Esophagus mucosa (tissue), 1 donor: Measurements from ENCODE around the gene AP3B1. TPM values are rescaled to one million over a fixed set of nuclear protein-coding genes. Genes with fewer than 3 reads are reported as not detected.
"Not testable (repeated sequence)": the region's sequence is repeated elsewhere in the genome, so short reads cannot be mapped to it uniquely, and the experiment has no call there.

ENCODE experiments used
- ATAC-seq: fragments of 200-7000 bp; cut with Tn5 transposase; one replicate; pipeline ENCODE4 v1.9.1; 2020
- total RNA-seq: library from RNA; stranded (reverse); gene quantifications from one replicate; pipeline ENCODE4 v1.2.4, GENCODE V29; 2023
- donor health status: DM: yes; HTN: yes; CAD: no.

Gene AP3B1
- total RNA-seq, 1 donor from 2014 or later = 31.5 TPM

DNA sequence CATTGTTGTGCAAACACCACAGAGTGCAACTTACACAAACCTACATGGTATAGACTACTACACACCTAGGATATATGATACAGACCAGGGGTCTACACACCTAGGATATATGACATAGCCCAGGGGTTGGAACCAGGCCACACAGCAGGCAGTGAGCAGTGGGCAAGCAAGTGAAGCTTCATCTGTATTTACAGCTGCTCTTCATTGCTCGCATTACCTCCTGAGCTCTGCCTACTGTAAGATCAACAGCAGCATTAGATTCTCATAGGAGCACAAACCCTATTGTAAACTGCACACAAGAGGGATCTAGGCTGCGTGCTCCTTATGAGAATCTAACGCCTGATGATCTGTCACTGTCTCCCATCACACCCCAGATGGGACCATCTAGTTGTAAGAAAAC lies 56.6 kb downstream of the AP3B1 start:
- ATAC-seq = no peak

DNA sequence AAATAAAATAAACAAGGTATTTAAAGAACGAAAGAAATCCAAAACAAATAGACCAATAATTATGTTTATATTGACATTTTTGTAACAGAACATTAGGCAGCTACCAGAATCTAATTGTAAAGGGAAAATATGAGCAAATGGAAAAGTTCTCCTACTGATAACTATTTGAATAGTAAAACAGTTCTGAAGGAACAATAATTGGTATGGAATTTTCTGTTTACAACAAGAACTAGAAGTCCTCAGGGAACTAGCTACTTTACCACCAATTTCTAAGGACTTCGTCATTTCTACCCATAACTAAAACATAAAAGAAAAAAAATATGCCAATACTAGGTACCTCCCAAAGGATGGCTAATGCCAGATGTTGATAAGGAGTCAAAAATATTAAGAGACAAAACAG lies 58.5 kb downstream of the AP3B1 start:
- no peak for ATAC-seq

DNA sequence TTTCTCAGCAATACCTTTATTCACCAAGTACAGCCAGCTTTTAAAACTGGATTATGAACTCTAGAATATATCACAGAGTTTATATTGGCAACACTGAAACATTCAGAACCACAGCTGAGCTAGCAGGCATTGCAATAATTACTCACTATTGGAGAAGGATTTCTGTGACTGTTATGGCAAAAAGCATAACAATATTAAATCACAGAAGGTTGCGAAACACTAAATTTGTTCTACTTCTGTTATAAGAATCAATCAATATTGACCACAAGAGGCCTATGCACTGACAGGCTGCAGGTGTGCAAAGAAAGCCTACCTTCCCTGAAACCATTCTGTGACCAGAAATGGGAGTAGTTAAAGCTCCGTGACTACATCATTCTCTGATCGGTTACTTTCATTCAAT lies 59.2 kb downstream of the AP3B1 start:
- ATAC-seq = no peak

DNA sequence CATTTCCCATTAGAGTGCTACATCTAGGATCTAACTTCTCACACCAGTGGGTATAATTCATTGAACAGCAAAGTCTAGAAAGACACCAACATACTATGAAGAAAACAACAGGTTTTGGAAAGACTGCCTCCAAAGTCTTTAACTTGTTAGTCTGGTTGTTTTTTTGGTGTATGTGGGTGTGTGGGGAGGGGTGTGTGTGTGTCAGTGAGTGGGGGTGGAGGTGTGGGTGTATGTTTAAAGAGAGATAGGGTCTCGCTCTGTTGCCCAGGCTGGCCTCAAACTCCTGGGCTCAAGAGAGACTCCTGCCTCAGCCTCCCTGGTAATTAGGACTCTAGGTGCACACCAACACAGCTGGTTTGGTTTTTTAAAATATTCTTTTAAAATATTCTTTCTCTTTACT lies 59.7 kb downstream of the AP3B1 start:
- ATAC-seq = no peak

DNA sequence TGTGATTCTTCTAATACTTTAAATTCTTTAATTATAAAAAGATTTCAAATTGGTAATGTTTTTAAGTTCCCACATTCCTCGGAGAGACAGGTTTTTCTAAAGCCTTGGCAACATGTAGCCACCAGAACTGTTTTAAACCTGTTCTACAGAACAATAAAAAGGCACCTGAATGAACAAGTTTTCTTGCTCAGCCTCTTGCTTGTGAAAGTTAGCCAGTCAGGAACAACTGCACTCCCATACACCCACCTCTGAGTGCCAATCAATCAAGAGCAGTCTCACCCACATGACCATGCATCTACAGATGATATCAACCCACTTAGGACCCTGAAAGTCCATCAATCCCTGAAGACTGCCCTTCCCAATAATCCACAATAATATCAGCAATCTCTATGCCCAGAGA lies 62.3 kb downstream of the AP3B1 start:
- peak; percentile 89 for ATAC-seq

DNA sequence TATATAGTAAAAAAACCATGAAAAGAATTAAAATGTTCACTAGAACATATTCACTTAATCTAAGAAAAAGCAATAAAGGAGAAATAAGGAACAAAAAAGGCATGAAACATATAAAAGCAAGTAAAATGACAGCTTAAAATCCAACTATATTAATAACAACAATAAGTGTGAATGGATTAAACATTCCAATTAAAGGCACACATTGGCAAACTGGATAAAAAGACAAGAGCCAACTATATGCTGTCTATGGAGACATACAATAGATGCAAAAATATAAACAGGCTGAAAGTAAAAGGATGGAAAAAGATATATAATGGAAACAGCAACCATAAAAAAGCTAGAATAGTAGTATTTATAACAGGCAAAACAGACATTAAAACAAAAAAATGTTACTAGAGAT lies 70.1 kb downstream of the AP3B1 start:
- no peak for ATAC-seq

DNA sequence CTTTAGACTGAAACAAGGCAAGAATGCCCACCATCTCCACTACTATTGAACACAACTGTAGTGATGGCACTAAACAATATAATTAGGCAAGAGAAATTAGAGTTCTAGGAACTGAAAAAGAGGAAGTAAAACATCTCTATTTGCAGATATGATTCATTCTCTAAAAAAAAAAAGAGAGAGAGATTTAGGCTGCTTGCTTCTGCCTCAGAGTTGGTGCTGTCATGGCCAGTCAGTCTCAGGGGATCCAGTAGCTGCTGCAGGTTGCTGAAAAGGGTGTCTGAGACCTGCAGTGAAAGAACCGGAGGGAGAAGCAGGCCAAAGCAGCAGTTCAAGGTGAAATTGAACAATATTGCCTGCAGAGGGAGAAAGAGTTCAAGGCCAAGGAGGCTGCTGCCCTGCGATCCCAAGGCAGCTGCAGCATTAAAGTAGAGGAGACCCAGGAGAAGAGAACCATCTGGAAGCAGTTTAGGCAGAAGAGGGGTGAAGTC lies 72.5 kb downstream of the AP3B1 start:
- peak; percentile 65 for ATAC-seq

DNA sequence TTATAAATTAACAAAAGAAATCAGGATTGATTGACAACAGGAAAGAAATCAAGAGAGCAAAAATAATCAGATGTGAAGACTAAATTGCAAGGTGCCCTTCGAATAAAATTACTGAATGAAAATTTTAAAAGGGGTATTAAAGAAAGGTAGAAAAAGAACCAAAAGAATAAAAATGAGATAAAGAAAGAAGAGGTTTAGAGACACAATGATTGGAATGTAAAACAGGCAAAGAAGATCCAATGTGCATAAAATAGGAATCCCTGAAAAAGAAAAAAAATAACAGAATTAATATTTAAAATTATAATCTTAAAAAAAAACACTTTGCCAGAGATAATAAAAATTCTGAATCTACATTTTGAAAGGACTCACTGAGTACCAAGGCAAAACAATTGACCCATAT lies 73.0 kb downstream of the AP3B1 start:
- no peak for ATAC-seq

DNA sequence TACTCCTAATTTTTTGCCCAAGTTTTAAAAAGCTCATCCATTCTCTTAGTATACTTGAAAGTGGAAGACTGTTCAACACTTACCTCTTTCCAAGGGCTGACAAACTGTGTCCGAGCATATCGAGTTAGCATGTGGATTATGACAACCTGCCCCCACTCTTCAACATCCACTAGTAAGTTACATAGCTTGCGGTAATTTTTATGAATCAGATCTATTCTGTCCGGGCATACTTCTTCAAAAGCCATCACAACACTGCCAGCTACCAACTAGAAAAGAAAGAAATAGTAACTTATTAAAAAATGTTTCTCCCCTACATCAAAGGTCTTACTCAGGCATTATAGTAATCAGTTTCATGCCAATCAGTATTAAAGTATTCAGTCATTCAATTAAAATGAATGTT lies 78.5 kb downstream of the AP3B1 start:
- no peak for ATAC-seq

DNA sequence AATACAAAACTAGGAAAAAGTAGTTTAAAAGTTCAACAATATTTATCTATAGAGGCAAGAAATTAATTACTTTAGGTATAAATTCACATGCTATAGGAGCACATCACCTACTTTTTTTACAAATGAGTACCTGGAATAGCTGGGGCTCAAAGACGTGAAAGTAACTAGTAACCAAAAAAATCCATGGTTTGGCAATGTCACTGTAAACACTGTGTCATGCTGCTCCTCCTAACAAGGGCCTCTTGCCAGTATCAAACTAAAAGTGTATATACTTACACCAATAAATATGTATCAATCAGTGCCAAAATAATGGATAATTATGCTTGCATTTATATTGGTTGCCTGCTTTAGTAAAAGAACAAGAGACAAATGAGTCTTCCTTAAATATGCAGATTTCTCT lies 78.9 kb downstream of the AP3B1 start:
- no peak for ATAC-seq

DNA sequence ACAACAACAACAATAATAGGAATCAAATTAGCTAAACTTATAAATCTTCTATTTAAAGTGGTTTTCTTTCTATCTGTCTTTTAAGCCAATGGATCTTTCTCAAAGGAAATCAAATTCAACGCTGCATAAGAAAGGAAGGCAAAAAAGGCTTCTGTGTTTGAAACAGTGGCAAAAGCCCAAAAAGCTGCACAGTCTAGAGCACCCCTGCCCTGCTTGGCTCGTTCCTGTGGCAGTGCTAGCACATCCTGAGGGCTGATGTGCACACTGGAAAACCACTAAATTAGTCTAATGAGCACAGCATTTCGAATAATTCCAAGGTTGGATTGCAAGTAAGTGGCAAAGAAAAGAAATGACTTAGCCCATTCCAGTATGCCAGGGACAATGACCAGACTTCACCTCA lies 80.7 kb downstream of the AP3B1 start:
- no peak for ATAC-seq

DNA sequence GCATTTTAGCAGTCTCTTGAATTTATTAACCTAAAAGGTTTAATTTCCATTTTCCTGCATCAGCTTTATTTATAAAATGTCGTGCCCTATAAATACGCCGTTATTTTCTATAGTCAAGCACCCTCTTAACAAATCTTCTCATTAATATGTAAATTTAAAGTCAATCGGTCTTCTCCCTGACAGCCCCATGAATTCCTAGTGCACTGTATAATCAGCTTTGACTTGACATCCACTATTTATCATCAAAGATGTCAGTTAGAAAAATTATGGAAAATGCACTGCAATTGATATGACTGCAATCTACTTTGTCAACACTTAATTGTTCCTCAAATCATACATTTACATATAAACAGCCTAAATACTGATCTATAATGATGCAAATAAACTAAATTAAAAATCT lies 83.4 kb downstream of the AP3B1 start:
- no peak for ATAC-seq

DNA sequence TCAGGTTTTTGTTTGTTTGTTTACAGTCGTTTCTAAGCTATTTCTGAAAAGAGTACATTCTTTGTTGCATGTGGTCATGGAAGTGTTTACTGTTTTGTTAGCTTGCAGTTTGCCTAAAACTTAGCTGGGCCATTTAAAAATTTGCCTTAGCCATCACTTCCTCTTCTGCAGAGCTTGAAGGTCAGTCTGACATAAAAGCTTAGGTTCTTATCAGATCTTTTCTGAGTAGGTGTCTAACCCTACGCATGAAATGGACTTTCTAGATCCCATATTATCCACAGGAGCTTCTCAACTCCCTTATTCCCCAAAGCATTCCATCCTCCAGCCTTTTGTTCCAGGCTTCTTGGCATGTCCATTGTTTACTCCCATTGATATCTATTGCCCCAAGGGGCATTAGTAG lies 90.3 kb downstream of the AP3B1 start:
- ATAC-seq = no peak

DNA sequence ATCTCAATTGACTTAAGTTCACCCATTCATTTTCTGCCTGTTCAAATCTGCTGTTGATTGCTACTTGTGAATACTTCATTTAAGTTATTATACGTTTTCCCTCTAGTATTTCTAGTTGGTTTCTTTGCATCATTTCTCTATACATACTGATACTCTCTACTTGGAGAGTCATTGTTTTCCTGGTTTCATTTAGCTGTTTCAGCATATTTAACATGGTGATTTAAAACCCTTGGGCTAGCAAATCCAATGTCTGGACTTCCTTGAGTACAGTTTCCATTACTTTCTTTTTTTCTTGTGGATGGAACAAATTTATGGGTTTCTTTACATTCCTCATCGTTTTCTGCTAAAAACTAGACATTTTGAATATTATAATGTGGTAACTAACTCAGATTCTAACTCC lies 90.7 kb downstream of the AP3B1 start:
- no peak for ATAC-seq

DNA sequence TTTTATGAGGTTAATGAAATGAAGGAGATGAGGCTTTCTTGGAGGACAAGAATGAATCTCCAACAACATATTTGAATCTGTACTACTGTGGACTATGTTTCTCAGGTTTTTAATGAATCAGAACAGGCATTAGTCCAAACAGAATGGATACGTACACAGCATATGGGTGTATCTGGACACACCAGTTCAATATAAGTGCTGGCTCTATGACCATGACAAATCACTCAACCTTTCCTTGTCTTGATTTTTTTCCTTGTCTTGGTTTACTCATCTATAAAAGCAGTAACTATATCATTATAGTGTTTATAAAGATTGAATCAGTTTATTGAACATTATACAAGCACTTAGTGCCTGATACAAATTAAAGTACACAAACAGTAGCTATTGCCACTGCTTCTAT lies 104.1 kb downstream of the AP3B1 start:
- ATAC-seq = peak; percentile 75

DNA sequence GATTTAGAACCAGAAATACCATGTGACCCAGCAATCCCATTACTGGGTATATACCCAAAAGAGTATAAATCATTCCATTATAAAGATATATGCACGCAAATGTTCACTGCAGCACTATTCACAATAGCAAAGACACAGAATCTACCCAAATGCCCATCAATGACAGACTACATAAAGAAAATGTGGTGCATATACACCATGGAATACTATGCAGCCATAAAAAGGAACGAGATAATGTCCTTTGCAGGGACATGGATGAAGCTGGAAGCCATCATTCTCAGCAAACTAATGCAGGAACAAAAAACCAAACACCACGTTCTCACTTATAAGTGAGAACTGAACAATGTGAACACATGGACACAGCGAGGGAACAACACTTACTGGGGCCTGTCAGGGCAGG lies 105.8 kb downstream of the AP3B1 start:
- ATAC-seq = not testable (repeated sequence)

DNA sequence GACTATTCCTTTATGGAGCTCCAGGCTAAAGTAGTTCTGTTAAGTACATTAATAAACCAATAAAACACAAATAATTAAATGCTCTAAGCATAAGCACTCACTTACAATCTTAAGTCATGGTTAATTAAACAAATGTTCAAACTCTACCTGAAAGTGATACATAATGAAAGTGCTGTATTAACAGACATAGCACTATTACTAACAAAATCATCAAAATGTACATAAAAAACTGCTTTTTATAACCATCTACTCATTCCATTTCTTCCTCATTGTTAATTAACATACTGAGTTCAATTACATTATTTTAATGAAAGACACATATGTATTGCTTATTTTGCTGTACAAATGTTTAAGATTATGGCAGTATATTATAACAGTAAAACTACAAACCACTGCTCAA lies 107.3 kb downstream of the AP3B1 start:
- ATAC-seq = no peak

DNA sequence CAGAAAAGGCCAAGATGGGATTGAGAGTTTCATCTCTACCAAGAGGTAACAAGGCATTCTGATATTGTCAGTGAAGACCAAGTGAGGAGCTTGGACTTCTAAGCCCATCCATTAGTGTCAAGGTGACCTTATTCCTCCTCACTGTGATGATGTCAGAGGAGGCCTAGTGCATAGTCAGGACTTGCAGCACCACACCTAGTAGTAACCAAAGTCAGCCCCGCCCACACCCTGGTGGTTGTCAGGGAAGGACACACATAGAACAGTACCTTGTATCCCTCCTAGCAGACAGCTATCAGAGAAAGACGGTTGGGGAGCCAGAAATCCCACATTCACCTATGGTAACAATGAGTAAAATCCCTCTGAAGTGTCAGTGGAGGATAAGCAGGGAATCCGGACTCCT lies 111.7 kb downstream of the AP3B1 start:
- peak; percentile 90 for ATAC-seq

DNA sequence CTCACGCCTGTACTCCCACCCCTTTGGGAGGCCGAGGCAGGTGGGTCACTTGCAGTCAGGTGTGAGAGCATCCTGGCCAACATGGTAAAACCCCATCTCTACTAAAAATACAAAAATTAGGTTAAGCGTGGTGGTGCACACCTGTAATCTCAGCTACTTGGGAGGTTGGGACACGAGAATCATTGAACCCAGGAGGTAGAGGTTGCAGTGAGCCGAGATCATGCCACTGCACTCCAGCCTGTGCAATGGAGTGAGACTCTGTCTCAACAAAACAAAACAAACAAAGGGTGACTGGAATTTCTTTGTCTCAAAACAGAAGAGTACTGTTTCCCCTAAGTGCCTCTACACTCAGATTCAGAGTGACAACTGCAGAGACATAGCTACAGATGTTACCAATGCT lies 116.1 kb downstream of the AP3B1 start:
- no peak for ATAC-seq

DNA sequence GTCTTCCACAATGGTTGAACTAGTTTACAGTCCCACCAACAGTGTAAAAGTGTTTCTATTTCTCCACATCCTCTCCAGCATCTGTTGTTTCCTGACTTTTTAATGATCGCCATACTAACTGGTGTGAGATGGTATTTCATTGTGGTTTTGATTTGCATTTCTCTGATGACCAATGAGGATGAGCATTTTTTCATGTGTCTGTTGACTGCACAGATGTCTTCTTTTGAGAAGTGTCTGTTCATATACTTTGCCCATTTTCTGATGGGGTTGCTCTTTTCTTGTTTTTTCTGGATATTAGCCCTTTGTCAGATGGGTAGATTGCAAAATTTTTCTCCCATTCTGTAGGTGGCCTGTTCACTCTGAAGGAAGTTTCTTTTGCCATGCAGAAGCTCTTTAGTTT lies 124.2 kb downstream of the AP3B1 start:
- ATAC-seq = not testable (repeated sequence)

DNA sequence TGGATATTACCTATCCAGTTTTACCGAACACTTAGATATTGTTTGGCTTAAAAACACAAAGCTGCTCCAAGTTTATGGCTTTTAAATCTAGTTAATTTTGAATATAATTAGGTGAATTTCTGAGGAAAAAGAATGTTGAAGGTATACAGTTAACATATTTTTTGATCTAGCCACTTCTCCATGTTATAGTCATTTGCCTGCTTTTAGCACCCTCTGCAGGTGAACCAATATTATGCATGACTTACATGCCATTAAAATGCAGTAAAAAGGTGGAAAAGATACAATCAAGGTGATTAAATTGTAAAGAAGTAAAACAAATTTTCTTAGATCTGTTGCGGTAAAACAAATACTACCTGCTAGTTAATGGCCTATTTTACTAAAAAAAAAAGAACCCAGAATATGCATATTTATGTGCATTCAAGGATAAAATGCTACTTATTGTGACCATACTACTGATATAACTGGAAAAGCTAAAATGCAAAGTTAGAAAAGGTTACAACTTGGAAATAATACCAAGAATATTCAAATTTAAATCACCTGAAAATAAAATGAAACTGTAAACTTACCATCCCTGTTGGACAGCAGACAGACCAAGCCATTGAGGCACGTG lies 132.1 kb downstream of the AP3B1 start:
- no peak for ATAC-seq

DNA sequence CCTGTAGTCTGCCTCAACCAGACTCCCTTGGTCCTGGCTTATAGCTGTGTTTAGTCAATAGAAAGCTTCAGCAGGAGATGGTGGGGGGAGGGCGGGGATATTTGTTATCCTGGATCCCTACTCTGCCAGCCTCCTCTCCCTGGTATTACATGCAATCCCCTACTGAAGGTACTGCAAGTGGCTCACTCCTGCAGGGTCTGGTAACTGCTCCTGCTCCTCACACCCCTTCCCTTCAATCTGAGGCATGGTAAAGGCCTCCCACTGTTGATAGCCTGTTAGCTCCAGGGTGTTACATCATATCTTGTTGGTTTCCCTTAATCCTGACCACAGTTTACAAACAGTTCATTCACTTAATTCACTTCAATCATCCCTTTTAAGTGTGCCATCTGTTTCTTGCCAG lies 137.5 kb downstream of the AP3B1 start:
- ATAC-seq = no peak

DNA sequence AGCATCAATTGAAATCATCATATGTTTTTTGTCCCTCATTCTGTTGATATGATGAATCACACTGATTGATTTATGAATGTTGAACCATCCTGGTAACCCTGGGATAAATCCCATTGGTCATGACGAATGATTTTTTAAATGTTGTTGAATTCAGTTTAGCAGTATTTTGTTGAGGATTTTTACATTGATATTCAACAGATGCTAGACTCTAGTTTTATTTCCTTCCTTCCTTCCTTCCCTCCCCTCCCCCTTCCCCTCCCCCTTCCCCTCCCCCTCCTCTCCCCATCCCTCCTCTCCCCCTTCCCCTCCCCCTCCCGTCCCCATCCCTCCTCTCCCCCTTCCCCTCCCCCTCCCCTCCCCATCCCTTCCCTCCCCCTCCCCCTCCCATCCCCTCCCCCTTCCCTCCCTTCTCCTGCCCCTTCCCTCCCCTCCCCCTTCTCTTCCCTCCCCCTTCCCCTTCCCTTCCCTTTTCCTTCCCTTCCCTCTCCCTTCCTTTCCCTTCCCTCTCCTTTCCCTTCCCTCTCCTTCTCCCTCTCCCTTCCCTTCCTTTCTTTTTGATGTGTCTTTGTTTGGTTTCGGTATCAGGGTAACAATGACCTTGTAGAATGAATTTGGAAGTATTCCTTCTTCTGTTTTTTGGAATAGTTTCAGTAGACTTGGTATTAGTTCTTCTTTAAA lies 142.8 kb downstream of the AP3B1 start:
- ATAC-seq = no peak

DNA sequence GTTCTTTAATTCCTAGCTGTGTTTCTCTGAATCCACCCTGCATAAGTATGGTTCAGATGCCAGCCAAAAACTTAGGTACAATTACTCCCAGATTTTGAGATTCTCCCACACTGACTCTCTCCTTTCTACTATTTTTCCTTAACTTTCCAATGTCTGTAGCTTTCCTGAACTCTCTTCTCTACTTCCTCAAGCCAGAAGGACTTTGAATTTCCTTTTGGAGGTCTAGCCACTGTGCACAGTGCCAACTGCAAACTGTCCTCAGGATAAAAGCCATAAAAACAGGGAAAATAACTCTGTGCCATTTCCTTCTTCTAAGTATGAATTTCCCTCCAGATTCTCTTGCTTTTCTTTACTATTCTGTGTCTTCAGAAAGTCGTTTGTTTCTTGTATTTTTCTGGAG lies 157.2 kb downstream of the AP3B1 start:
- no peak for ATAC-seq

DNA sequence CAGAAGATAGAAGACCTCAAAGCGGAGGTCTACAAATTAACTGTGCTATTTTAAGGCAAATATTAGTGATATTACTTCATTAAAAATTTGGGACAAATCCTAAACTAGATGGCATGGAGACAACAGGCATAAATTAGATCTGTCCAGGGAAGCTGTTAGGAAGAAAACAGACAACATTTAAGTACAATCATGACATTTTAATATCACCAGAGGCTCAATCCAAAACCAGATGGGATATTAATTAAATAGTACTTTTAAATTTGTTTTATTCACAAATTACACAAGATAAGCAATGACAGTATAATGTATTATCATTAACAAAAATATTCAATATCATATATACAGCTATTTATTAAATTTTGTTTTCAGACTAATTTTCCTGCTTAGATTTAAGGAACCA lies 161.1 kb downstream of the AP3B1 start:
- ATAC-seq = no peak
